NCI-H1417 (cell line): ENCODE results near the gene WDR59.
"Not testable (repeated sequence)": the region's sequence is repeated elsewhere in the genome, so short reads cannot be mapped to it uniquely, and the experiment has no call there.

Experiments used
- DNase-seq, 3 experiments: peaks; one replicate each; lab custom pipeline; 2025; lab: John Stamatoyannopoulos, UW

Gene WDR59

GRCh38 chr16:74865922-74866598 lies 118.9 kb downstream of the WDR59 start:
- no peak for DNase-seq

- peak; percentile 16 to 70 (median 37) for DNase-seq
These were observed 122.1 kb downstream of the WDR59 start for GRCh38 chr16:74862743-74863244.

- DNase-seq: no peak
These were observed 132.4 kb downstream of the WDR59 start for GRCh38 chr16:74852500-74852875.

DNA sequence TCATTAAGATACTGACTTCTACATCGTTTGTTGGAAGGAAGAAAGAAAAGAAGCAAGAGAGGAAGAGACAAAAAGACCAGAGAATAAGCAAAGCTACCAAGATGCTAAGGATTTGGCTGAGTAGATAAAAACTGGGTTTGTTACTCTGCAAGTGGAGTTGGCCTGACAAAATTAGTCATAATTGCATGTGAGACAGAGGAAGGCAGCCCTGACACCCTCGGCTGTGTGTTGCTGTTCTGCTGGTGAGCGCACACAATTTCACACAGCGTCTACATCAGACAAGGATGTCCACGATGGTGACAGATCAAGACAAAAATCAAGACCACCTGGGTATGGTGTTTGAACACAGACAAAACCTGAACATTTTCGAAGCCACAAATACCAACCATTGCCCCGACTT lies 134.9 kb downstream of the WDR59 start:
- DNase-seq: no peak

DNA sequence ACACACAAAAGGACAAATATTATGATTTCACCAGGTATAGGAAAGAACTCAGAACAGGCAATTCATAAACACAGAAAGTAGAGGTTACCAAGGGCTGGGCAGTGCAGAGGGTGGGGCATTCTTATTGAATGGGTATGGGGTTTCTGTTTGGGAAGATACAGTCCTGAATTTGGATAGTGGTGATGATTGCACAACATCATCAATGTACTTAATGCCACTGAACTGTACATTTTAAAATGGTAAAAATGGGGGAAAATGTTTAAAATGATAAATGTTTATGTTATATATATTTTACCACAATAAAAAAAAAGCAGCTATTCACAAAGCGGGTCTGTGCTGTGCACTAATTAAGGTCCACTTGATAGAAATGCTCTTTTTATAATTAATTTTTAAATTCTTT lies 137.7 kb downstream of the WDR59 start:
- peak in 1 of 3 experiments; percentile 2 for DNase-seq

DNA sequence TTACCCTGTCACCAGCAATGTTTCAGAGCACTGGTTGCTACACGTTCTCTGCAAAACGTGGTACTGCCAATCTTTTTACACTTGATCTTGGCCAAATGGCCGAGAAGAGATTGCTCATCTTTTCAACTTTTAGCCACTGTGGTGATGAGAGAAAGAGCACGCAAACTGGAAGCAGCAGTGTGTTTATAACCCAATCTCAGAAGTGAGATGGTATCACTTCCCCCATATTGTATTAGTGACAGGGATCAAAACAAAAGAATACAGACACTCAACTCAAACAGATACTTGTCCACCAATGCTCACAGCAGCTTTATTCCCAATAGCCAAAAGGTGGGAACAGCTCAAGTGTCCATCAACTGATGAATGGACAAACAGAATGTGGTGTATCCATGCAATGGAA lies 138.2 kb downstream of the WDR59 start:
- no peak for DNase-seq

DNA sequence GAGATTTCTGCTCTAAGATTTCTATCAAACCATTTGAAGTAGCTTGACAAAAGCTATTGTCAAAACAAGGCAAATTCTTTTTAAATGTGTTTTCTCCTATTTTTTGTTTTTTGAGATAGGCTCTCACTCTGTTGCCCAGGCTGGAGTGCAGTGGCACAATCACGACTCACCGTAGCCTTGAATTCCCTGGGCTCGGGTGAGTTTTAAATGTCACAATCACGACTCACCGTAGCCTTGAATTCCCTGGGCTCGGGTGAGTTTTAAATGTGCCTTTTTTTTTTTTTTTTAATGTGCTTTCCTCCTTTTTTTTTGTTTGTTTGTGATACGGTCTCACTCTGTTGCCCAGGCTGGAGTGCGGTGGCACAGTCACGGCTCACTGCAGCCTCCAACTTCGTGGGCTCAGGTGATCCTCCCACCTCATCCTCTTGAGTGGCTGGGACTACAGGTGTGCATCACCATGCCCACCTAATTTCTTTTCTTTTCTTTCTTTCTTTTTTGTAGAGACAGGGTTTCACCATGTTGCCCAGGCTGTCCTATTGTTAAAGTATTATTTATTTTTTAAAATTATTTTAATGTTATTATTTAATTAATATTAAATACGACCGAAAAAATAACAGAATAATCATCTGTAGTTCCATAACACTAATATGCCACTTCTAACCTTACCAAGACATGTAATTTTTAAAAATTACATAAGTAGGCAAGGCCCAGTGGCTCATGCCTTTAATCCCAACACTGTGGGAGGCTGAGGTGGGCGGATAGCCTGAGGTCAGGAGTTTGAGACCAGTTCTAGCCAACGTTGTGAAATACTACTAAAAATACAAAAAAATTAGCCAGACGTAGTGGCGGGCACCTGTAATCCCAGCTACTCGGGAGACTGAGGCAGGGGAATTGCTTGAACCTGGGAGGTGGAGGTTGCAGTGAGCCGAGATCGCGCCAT lies 140.6 kb downstream of the WDR59 start:
- DNase-seq: no peak

GRCh38 chr16:74843381-74844035 lies 141.4 kb downstream of the WDR59 start:
- DNase-seq: not testable (repeated sequence)

DNA sequence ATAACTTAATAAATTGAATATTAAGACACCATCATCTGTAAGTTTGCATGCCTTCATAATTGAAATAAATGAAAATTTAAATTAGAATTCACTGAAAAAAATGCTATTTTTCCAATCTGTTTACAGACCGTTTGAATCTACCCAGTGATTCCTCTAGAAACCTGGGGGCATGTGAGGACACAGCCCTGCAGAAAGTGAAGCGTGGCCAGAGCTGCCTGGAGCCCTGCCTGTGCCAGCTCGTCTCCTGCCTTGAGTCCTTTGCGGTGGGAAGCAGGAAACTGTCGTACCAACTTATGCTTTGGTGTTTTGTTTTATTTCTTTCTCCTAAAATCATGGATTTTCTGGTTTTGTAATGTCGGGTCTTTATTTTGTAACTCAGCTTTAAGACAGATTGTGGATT lies 142.5 kb downstream of the WDR59 start:
- DNase-seq: no peak

DNA sequence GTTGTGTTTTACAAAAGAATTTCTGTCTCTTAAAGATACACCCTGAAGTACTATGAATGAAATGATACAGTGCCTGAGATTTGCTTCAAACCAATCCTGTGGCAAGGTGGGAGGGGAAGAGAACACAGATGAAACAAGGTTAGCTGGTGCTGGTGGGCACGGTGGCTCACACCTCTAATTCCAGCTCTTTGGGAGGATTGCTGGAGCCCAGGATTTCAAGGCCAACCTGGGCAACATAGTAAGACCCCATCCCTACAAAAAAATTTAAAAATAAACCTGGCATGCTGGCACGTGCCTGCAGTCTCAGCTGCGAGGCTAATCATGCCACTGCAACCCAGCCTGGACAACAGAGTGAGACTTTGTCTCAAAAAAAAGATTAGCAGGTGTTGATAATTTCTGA lies 143.0 kb downstream of the WDR59 start:
- no peak for DNase-seq

DNA sequence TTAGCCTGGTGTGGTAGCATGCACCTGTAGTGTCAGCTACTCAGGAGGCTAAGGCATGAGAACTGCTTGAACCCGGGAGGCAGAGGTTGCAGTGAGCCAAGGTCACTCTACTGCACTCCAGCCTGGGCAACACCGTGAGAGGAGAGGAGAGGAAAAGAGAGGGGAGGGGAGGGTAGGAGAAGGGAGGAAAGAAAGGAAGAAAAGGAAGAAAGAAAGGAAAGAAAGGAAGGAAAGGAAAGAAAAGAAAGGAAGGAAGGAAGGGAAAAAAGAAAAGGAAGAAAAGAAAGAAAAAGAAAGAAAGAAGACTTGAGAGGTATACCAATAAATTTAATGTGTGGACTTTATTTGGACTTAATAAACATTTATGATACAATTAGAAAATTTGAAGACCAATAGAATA lies 143.5 kb downstream of the WDR59 start:
- DNase-seq: no peak

DNA sequence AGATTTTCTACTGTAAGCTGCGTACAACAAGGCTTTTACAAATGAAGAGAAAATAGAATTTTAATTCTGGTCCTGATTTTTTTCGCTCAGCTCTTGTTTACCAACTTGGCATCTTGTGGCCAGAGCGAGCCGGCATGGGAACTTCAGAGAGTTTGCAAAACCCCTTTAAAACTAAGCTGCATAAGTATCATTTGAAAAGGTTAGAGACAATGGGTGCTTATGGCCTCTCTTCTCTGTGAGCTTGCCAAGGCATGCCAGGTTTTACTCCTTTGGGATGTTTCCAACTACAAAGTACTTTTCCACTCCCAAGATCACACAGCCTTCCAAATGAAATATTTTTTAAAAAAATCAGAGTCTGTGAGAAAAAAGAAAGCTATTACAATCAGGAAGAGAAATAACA lies 147.9 kb downstream of the WDR59 start:
- no peak for DNase-seq

GRCh38 chr16:74836111-74836671 lies 148.7 kb downstream of the WDR59 start:
- DNase-seq: no peak

DNA sequence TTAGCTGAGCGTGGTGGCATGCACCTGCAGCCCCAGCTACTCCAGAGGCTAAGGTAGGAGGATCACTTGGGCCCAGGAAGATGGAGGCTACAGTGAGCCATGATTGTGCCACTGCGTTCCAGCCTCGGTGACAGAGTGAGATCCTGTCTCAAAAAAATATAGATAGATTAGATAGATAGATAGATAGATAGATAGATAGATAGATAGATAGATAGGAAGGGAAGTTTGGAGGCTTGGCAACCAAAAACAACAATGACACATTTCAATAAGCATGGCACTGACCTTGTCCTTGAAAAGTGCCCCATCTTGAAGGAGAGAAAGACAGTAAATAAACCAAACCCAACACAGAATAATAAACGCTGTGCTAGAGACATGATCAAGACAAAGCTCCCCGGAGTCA lies 152.7 kb downstream of the WDR59 start:
- no peak for DNase-seq

- DNase-seq: no peak
These were observed 153.5 kb downstream of the WDR59 start for GRCh38 chr16:74831467-74831866.

- no peak for DNase-seq
These were observed 154.3 kb downstream of the WDR59 start for GRCh38 chr16:74830648-74831047.

DNA sequence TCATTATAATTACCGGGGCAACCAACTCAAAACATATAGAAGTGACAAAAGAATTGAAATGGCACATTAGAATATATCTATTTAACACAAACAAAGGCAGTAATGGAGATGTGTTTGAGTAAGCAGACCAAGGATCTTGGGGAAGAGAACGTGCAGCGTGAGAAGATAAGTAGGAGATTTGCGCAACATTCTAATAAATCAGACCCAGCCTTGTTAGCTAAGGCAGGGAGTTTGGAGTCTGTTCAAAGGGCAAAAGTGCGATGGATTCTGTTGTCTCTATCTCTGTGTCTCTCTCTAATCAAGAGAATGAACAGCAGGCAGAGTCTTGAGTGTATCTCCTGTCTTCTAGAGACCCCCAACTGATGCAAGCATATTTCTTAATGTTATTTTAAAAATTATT lies 155.3 kb downstream of the WDR59 start:
- no peak for DNase-seq

DNA sequence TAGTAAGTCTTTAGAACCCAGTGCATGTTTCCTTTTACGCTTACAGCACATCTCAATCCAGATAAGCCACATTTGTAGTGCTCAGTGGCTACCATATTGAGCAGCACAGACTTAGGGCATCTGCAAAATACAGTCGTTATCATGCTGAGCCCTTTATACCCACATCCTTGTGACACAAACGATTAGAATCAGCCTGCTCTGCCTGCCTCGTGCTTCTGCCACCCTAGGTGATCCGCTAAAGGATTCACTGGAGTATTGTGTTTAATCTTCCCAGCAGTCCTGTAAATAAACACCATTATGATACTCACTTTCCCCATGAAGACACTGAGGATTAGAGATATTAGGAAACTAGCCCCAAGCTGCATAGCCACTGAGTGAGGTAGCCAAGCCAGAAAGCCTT lies 159.0 kb downstream of the WDR59 start:
- peak in 1 of 3 experiments; percentile 14 for DNase-seq

DNA sequence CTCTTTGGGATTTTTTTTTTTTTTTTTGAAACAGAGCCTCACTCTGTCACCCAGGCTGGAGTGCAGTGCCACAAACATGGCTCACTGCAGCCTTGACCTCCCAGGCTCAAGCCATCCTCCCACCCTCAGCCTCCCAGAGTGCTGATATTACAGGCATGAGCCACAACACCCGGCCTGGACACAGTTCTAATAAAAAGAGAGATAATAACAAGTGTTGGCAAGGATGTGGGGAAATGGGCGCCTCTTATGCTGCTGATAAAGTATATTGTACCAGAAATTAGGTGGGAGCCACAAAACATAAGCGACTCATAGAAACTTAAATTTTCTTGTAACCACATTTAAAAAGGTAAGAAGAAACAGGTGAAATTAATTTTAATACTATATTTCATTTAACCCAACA lies 159.9 kb downstream of the WDR59 start:
- no peak for DNase-seq
